ENCODE measurements around the gene PLG.
"Not testable (repeated sequence)": the region's sequence is repeated elsewhere in the genome, so short reads cannot be mapped to it uniquely, and the experiment has no call there.

Gene PLG

GRCh38 chr6:160775792-160776580 lies 73.9 kb downstream of the PLG start:
- DNase-seq (ENCODE audit: low read depth), result no peak

GRCh38 chr6:160779095-160779494 lies 77.1 kb downstream of the PLG start:
- not testable (repeated sequence) for DNase-seq (ENCODE audit: low read depth)

- DNase-seq (ENCODE audit: low read depth), result not testable (repeated sequence)
These were observed 78.6 kb downstream of the PLG start for GRCh38 chr6:160780656-160781055.

- DNase-seq (ENCODE audit: low read depth), result no peak
These were observed 79.3 kb downstream of the PLG start for GRCh38 chr6:160781298-160781697.

- no peak for DNase-seq (ENCODE audit: low read depth)
These were observed 80.2 kb downstream of the PLG start for GRCh38 chr6:160782228-160782627.

GRCh38 chr6:160783741-160784140 lies 81.7 kb downstream of the PLG start:
- DNase-seq (ENCODE audit: low read depth), result no peak

GRCh38 chr6:160788126-160788525 lies 86.1 kb downstream of the PLG start:
- DNase-seq (ENCODE audit: low read depth), result not testable (repeated sequence)

- no peak for DNase-seq (ENCODE audit: low read depth)
These were observed 86.8 kb downstream of the PLG start for GRCh38 chr6:160788806-160789205.

GRCh38 chr6:160789263-160790027 lies 87.4 kb downstream of the PLG start:
- DNase-seq (ENCODE audit: low read depth), result peak; percentile 2

- DNase-seq (ENCODE audit: low read depth), result peak; percentile 3
These were observed 88.2 kb downstream of the PLG start for GRCh38 chr6:160790028-160790792.

- DNase-seq (ENCODE audit: low read depth), result no peak
These were observed 89.4 kb downstream of the PLG start for GRCh38 chr6:160791459-160791858.

GRCh38 chr6:160791981-160792418 lies 90.0 kb downstream of the PLG start:
- DNase-seq (ENCODE audit: low read depth), result no peak

- no peak for DNase-seq (ENCODE audit: low read depth)
These were observed 90.7 kb downstream of the PLG start for GRCh38 chr6:160792708-160793107.

GRCh38 chr6:160793652-160794051 lies 91.6 kb downstream of the PLG start:
- no peak for DNase-seq (ENCODE audit: low read depth)

- no peak for DNase-seq (ENCODE audit: low read depth)
These were observed 93.7 kb downstream of the PLG start for GRCh38 chr6:160795721-160796120.

- no peak for DNase-seq (ENCODE audit: low read depth)
These were observed 96.6 kb downstream of the PLG start for GRCh38 chr6:160798625-160799024.

GRCh38 chr6:160799801-160800506 lies 97.9 kb downstream of the PLG start:
- DNase-seq (ENCODE audit: low read depth), result no peak

GRCh38 chr6:160801418-160801817 lies 99.4 kb downstream of the PLG start:
- DNase-seq (ENCODE audit: low read depth), result no peak

GRCh38 chr6:160802049-160802448 lies 100.0 kb downstream of the PLG start:
- not testable (repeated sequence) for DNase-seq (ENCODE audit: low read depth)
